LNCaP clone FGC (cell line): Measurements from ENCODE around the gene PDE12.

ENCODE experiments used
- DNase-seq: peaks from one replicate; pipeline ENCODE4 v3.0.0-alpha.2; 2011; ENCODE audit warnings: low read depth
- H3K4me3 ChIP-seq: 2 replicates; pipeline ENCODE4 v1.5.1; 2011; ENCODE audit warnings: mild to moderate bottlenecking, low read depth, low read length, control low read depth
- TF ChIP-seq, protein P1 (sequence below): IDR thresholded peaks from 2 replicates; pipeline ENCODE4 v1.5.1; 2012; ENCODE audit warnings: mild to moderate bottlenecking; ENCODE audit not compliant: control insufficient read depth, insufficient read depth; ENCODE audit errors: extremely low read depth

PDE12 gene

GRCh38 chr3:57545636-57546268, 10.3 kb upstream of the PDE12 start:
- no peak for DNase-seq
- H3K4me3 ChIP-seq: no peak overlapping the region
- TF ChIP-seq, protein P1, sequence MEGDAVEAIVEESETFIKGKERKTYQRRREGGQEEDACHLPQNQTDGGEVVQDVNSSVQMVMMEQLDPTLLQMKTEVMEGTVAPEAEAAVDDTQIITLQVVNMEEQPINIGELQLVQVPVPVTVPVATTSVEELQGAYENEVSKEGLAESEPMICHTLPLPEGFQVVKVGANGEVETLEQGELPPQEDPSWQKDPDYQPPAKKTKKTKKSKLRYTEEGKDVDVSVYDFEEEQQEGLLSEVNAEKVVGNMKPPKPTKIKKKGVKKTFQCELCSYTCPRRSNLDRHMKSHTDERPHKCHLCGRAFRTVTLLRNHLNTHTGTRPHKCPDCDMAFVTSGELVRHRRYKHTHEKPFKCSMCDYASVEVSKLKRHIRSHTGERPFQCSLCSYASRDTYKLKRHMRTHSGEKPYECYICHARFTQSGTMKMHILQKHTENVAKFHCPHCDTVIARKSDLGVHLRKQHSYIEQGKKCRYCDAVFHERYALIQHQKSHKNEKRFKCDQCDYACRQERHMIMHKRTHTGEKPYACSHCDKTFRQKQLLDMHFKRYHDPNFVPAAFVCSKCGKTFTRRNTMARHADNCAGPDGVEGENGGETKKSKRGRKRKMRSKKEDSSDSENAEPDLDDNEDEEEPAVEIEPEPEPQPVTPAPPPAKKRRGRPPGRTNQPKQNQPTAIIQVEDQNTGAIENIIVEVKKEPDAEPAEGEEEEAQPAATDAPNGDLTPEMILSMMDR: no peak

DNA sequence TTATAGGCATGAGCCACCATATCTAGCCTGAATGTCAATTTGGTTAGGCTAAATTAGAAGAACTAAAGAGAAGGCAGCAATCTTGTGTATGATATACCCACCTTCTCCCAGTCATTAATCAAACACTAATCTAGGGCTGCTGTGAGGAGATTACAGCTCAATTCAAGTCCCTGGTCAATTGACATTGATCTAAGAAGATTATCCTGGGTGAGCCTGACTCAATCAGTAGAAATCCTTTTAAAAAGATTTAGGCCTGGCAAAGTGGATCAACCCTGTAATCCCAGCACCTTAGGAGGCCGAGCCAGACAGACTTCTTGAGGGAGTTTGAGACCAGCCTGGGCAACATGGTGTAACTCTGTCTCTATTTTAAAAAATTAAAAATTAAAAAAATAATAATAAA, 9.5 kb upstream of the PDE12 start:
- no peak overlapping the region for H3K4me3 ChIP-seq
- DNase-seq: no peak
- TF ChIP-seq, protein P1: no peak

- TF ChIP-seq, protein P1: no peak
- H3K4me3 ChIP-seq: peak overlapping the region; percentile 97
- no peak for DNase-seq
Observed at GRCh38 chr3:57555306-57555705, 768 bp upstream of the PDE12 start.

DNA sequence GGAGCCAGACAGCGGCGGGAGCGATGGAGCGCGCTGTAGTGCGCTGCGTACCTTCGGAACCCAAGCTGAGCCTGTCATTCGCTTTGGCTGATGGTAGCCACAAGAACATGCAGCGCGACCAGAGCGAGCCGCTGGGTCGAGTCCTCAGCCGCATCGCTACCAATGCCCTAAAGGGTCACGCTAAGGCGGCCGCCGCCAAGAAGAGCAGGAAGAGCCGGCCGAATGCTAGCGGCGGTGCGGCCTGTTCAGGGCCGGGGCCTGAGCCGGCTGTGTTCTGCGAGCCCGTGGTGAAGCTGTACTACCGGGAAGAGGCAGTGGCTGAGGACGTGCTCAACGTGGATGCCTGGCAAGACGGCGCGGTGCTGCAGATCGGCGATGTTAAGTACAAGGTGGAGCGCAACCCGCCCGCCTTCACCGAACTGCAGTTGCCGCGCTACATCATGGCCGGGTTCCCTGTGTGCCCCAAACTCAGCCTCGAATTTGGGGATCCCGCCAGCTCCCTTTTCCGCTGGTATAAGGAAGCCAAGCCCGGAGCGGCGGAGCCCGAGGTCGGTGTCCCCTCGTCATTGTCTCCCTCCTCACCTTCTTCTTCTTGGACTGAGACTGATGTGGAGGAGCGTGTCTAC, 498 bp downstream of the PDE12 start:
- no peak for DNase-seq
- TF ChIP-seq, protein P1: no peak
- H3K4me3 ChIP-seq: peak overlapping the region; percentile 97

DNA sequence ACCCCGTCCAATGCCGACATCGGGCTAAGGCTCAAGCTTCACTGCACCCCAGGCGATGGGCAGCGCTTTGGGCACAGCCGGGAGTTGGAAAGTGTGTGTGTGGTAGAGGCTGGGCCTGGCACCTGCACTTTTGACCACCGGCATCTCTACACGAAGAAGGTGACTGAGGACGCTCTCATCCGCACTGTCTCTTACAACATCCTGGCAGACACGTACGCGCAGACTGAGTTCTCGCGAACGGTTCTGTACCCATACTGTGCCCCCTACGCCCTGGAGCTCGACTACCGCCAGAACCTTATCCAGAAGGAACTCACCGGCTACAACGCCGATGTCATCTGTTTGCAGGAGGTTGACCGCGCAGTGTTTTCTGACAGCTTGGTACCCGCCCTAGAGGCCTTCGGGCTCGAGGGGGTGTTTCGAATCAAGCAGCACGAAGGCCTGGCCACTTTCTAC, 1.0 kb downstream of the PDE12 start:
- TF ChIP-seq, protein P1: no peak
- no peak for DNase-seq

GRCh38 chr3:57559526-57559925, 3.5 kb downstream of the PDE12 start:
- H3K4me3 ChIP-seq: no peak overlapping the region
- no peak for DNase-seq
- TF ChIP-seq, protein P1: no peak

More for the DNA sequence above, 1.0 kb downstream of the PDE12 start:
- H3K4me3 ChIP-seq: peak overlapping the region; percentile 97
